HL-60 (cell line): Measurements from ENCODE around the gene AIMP2.

Source experiments
- DNase-seq, 2 experiments: peaks; one replicate each; pipeline ENCODE4 v3.0.0-alpha.2; 2010 to 2020; ENCODE audit warnings: low read depth in 1 of 2, low spot score in 1 of 2
- H3K27ac ChIP-seq: fragments of 250-450 bp; sonication (Bioruptor Pico); replicated peaks from 2 replicates; pipeline ENCODE4 v1.5.1; 2020; ENCODE audit warnings: mild to moderate bottlenecking, moderate library complexity
- H3K27me3 ChIP-seq: fragments of 250-450 bp; sonication (Bioruptor Pico); 2 replicates; pipeline ENCODE4 v1.5.1; 2021; ENCODE audit warnings: mild to moderate bottlenecking, moderate library complexity; ENCODE audit not compliant: insufficient read depth, poor library complexity, severe bottlenecking
- H3K4me3 ChIP-seq: replicated peaks from 2 replicates; pipeline ENCODE4 v1.5.1; 2011; ENCODE audit warnings: mild to moderate bottlenecking, control low read depth, low read length; ENCODE audit not compliant: insufficient read depth
- GABPA ChIP-seq: IDR thresholded peaks from 2 replicates; pipeline ENCODE4 v1.6.1; 2012; ENCODE audit warnings: low read depth
- POLR2AphosphoS5 ChIP-seq: IDR thresholded peaks from 2 replicates; pipeline ENCODE4 v1.6.1; 2012; ENCODE audit warnings: low read depth
- SPI1 ChIP-seq: IDR thresholded peaks from 2 replicates; pipeline ENCODE4 v1.6.1; 2012; ENCODE audit warnings: low read depth, mild to moderate bottlenecking, borderline replicate concordance
- TF ChIP-seq, protein P1 (sequence below): IDR thresholded peaks from 2 replicates; pipeline ENCODE4 v1.6.1; 2012; ENCODE audit warnings: low read depth; ENCODE audit not compliant: insufficient replicate concordance
- TF ChIP-seq, protein P2 (sequence below): IDR thresholded peaks from one replicate; pipeline ENCODE4 v1.5.1; 2011; ENCODE audit warnings: low read length, control low read depth, inconsistent platforms; ENCODE audit not compliant: insufficient read depth

AIMP2 gene

DNA sequence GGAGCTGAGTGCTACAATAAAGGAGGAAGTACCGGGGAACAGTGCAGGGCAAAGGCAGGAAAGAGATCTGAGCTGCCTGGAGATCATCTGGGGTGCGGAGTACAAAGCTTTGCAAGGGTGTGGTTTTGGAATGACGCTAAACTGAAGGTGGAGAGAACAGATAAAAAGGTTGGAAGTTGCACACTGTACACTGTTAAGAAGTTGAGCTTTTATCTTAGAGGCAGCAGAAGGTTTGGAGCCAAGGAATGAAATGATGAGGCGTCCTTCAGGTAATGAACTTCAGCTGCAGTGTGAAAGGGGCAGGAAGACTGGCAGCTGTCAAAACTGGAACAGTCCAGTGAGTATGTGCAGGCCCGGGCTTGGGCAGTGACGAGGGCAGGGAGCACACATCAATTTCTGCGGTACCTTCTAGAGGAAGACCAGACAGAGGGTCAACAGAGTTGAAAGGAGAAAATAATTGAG lies 14.9 kb downstream of the AIMP2 start:
- H3K27me3 ChIP-seq: no peaks in the 10 kb centered on the region
- H3K27ac ChIP-seq: no peak overlapping the region
- H3K4me3 ChIP-seq: no peak overlapping the region
- DNase-seq: peak in 1 of 2 experiments; percentile 25
- TF ChIP-seq GABPA: no peak

DNA sequence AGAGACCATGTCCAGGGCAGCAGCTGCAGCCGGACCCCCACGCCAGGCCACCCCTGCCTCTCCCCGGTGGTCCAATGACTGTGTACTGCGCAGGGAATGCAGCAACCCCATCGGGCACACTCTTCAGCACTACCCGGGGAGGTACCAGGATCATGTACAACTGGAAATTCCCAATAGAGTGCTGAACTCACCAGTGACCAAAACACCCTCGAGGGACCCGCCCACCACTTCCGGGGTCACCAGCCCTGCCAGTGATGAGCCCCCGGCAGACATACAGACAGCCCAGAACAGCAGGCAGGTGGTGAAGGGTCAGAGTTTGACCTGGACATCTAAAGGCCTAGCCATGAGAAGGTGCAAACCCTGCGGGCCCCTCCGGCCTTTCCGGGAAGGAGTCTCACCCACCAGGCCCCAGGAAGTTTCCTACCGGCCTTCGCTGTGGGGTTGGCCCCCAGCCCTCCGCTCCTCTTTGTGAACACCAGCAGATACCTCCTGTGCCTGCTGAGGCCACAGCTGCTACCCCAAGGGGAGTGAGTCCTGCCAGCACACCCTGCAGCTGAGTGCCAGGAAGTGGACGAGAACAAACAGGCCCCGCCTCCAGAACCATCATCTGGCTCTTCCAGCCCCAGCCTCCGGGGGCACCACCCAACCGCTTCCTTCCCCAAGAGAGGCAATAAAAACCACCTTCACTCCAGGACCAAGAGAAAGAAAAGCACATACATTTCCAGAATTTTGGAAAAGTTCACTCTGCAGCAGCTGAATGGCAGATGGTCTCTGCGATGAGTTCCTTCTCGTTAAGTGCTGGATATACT lies 17.1 kb downstream of the AIMP2 start:
- H3K27ac ChIP-seq: peak overlapping the region; percentile 69
- no peaks in the 10 kb centered on the region for H3K27me3 ChIP-seq
- DNase-seq: peak in 1 of 2 experiments; percentile 65
- TF ChIP-seq POLR2AphosphoS5: 0 out of 2 replicates have a peak, but pooled peaks have one; percentile 30
- TF ChIP-seq, protein P1, sequence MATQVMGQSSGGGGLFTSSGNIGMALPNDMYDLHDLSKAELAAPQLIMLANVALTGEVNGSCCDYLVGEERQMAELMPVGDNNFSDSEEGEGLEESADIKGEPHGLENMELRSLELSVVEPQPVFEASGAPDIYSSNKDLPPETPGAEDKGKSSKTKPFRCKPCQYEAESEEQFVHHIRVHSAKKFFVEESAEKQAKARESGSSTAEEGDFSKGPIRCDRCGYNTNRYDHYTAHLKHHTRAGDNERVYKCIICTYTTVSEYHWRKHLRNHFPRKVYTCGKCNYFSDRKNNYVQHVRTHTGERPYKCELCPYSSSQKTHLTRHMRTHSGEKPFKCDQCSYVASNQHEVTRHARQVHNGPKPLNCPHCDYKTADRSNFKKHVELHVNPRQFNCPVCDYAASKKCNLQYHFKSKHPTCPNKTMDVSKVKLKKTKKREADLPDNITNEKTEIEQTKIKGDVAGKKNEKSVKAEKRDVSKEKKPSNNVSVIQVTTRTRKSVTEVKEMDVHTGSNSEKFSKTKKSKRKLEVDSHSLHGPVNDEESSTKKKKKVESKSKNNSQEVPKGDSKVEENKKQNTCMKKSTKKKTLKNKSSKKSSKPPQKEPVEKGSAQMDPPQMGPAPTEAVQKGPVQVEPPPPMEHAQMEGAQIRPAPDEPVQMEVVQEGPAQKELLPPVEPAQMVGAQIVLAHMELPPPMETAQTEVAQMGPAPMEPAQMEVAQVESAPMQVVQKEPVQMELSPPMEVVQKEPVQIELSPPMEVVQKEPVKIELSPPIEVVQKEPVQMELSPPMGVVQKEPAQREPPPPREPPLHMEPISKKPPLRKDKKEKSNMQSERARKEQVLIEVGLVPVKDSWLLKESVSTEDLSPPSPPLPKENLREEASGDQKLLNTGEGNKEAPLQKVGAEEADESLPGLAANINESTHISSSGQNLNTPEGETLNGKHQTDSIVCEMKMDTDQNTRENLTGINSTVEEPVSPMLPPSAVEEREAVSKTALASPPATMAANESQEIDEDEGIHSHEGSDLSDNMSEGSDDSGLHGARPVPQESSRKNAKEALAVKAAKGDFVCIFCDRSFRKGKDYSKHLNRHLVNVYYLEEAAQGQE: no peak
- no peak for TF ChIP-seq SPI1
- TF ChIP-seq GABPA: no peak
- H3K4me3 ChIP-seq: no peak overlapping the region

DNA sequence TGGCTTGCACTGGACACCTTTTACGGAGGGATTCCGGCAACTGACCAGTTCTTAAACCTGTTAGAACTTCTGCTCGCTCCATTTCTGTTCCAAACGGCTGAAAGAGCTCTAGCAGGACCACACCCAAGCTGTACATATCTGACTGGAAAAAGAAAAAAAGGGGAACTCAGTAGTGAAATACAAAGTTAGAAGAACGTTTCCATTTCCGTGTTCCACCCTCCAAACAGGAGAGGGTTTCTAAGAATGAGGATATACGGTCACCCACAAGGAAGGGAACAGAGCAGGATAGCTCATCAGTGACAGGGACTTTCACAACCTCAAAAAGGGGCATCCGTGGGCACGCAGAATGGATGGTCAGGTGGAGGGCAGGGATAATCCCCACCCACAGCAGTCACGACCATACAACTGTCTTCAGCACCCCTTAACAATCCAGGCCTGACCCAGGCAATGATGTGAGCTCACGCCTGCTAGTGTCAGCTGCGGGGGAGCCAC lies 17.8 kb downstream of the AIMP2 start:
- Histone ChIP-seq H3K27me3 (no peaks in the 10 kb centered on the region), H3K4me3 (no peak overlapping the region), H3K27ac (peak overlapping the region; percentile 69)
- peak; percentile 95 for TF ChIP-seq SPI1
- TF ChIP-seq, protein P1: no peak
- peak in 1 of 2 experiments; percentile 49 for DNase-seq

DNA sequence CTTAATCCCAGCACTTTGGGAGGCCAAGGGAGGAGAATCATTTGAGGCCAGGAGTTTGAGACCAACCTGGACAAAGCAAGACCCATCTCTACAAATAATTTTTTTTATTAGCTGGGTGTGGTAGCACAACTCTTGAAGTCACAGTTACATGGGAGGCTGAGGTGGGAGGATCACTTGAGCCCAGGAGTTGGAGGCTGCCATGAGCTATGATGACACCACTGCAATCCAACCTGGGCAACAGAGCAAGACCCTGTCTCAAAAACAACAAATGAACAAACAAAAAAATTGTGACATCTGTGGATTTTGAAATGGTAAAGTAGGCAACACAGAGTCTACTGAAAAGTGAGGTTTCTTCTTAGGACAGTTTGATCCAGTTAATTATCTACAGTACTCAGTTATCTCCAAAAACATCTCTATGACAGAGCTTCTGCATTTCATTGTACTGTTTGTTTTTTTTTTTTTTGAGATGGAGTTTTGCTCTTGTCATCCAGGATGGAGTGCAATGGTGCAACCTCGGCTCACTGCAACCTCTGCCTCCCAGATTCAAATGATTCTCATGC lies 18.8 kb downstream of the AIMP2 start:
- no peak for TF ChIP-seq SPI1
- TF ChIP-seq GABPA: no peak
- TF ChIP-seq, protein P1: no peak
- TF ChIP-seq, protein P2, sequence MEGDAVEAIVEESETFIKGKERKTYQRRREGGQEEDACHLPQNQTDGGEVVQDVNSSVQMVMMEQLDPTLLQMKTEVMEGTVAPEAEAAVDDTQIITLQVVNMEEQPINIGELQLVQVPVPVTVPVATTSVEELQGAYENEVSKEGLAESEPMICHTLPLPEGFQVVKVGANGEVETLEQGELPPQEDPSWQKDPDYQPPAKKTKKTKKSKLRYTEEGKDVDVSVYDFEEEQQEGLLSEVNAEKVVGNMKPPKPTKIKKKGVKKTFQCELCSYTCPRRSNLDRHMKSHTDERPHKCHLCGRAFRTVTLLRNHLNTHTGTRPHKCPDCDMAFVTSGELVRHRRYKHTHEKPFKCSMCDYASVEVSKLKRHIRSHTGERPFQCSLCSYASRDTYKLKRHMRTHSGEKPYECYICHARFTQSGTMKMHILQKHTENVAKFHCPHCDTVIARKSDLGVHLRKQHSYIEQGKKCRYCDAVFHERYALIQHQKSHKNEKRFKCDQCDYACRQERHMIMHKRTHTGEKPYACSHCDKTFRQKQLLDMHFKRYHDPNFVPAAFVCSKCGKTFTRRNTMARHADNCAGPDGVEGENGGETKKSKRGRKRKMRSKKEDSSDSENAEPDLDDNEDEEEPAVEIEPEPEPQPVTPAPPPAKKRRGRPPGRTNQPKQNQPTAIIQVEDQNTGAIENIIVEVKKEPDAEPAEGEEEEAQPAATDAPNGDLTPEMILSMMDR: no peak
- no peak for TF ChIP-seq POLR2AphosphoS5
- Histone ChIP-seq H3K4me3 (no peak overlapping the region), H3K27me3 (no peaks in the 10 kb centered on the region), H3K27ac (no peak overlapping the region; the same call in 1 of the 2 replicates)
- no peak for DNase-seq
